ENCODE data around the gene CYB5R3.

Gene CYB5R3

GRCh38 chr22:42645938-42646568 is 3.1 kb downstream of the CYB5R3 start:
- DNase-seq (ENCODE audit: low read depth in 2 of 2, low spot score in 1 of 2) = no peak

- no peak for DNase-seq (ENCODE audit: low read depth in 2 of 2, low spot score in 1 of 2)
Observed at GRCh38 chr22:42645341-42645937, 3.8 kb downstream of the CYB5R3 start.

- no peak for DNase-seq (ENCODE audit: low read depth in 2 of 2, low spot score in 1 of 2)
Observed at GRCh38 chr22:42644422-42645340, 4.5 kb downstream of the CYB5R3 start.

GRCh38 chr22:42643634-42644421 is 5.4 kb downstream of the CYB5R3 start:
- DNase-seq (ENCODE audit: low read depth in 2 of 2, low spot score in 1 of 2) = no peak

DNA sequence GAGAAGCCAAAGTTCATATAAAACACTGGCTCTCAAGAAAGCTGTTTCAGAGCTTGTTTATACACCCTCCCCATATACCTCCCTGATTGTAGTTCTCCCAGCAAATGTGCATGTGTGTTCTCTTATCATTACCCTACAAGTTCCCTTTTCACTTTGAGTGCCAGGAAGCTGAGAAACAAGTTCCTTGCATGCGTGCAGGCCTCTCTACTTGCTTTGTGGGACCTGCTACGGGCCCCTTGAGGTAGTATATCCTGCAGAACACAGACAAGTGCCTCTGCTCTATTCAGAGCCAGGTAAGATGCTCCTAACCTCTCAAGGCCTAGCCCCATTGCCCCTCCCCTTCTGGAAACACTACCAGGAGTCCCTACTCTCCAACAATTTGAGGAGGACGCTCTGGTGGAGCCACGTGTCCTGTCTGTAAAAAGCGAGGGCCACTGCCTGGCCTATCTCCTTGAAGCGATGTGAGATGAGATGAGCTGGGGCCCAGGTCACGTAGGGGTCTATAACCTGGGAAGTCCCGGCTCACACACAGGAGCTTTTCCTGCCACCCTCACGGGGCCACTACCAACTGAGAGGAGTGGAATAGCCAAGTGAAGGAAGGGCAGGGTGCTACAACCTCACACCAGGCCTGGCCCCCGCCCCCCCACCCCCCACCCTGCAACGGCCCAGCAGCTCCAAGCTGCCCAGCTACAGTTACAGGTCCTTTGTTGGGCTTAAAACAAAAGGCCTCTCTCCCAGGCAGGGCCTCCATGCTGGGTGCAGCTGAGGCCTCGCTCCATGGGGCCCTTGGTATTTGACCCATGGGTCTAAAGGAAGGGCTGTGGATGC is 6.2 kb downstream of the CYB5R3 start:
- no peak for DNase-seq (ENCODE audit: low read depth in 2 of 2, low spot score in 1 of 2)

- no peak for DNase-seq (ENCODE audit: low read depth in 2 of 2, low spot score in 1 of 2)
Observed at GRCh38 chr22:42641801-42642413, 7.3 kb downstream of the CYB5R3 start.

GRCh38 chr22:42639541-42640241 is 9.5 kb downstream of the CYB5R3 start:
- no peak for DNase-seq (ENCODE audit: low read depth in 2 of 2, low spot score in 1 of 2)

GRCh38 chr22:42637555-42637954 is 11.6 kb downstream of the CYB5R3 start:
- DNase-seq (ENCODE audit: low read depth in 2 of 2, low spot score in 1 of 2) = no peak

DNA sequence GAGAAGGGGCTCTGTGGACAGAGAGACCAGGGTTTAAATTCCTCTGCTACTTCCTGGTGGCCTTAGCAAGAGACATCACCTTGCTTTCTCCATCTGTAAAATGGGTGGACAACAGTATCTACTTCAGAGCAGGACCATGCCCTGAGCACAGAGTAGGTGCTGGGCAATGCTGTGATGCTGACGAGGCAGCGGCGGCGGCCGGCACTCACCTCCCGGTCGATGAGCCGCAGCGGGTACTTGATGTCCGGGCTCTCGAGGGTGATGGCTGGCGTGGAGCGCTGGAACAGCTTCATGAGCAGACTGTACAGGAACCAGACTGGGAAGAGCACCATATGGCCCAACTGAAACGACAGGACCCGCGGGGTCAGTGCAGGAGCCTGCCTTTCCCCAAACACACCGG is 12.7 kb downstream of the CYB5R3 start:
- DNase-seq (ENCODE audit: low read depth in 2 of 2, low spot score in 1 of 2) = no peak

GRCh38 chr22:42635531-42635930 is 13.7 kb downstream of the CYB5R3 start:
- DNase-seq (ENCODE audit: low read depth in 2 of 2, low spot score in 1 of 2) = no peak

DNA sequence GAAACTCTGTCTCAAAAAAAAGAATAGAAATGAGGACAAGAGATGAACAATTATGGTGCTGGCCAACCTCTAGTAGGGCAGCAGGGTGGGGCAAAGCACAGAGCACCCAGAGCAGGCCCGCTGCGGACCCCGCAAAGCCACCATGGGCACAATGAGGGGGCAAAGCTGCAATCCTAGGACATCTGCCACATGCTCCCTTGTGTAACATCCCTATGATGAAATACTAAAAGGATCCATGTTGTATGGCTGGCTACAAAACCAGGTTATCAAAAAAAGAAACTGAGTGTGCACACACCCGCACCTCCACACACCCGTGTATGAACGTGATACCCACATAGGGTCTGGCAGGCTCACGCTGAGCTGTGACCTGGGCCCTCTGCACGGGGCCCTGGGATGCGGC is 16.2 kb downstream of the CYB5R3 start:
- DNase-seq (ENCODE audit: low read depth in 2 of 2, low spot score in 1 of 2) = no peak

GRCh38 chr22:42632096-42632495 is 17.1 kb downstream of the CYB5R3 start:
- DNase-seq (ENCODE audit: low read depth in 2 of 2, low spot score in 1 of 2) = no peak

DNA sequence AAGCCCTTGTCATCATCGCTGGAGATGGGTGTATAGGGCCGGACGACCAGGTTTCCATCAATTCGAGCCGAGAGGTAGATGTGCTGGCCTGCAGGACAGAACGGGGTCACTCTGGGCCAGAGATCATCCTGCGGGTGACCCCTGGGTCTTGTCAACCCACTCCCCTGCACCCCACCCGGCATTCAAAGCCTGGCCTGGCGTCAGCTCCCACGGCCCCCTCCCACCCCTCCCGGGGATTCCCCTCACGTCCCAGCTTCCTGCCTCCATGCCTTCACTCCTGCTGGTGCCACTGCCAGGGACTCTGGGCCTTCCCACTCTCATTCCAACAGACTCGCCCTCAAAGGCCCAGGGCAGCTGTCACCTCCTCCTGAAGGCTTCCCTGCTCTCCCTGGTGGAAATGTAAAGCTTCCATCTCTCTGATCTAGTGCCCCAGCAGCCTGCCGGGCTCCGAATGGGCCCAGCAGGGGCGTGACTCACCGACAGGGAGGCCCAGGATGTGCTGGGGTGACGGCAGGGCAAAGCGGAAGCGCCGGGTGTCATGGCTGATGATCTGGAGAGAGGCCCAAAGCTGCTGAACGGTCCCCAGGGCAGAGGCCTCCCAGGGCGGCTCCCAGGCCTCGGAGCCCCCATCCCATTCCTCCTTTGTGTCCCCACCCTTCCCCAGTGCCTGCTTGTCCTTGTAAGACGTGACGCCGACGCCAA is 18.1 kb downstream of the CYB5R3 start:
- DNase-seq (ENCODE audit: low read depth in 2 of 2, low spot score in 1 of 2) = no peak

GRCh38 chr22:42630211-42630610 is 19.0 kb downstream of the CYB5R3 start:
- DNase-seq (ENCODE audit: low read depth in 2 of 2, low spot score in 1 of 2) = no peak

DNA sequence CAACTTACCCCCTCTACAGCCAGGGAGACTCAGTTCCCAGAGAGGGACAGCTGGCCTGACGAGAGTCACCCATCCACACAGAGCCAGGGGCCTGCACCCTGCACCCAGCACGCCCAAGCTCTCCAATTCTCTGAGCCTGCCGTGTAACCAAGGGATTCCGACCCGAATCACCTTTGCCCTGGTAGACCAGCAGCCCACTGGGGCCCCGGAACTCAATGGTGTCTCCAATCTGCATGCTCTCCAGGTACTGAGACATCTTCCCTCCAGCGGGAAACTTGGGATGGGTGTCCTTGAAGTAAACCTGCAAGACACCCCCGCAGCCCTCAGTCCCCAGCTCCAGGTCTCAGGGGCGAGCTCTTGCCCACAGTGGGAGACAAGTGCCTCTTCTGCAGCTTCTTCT is 21.2 kb downstream of the CYB5R3 start:
- DNase-seq (ENCODE audit: low read depth in 2 of 2, low spot score in 1 of 2) = no peak

- no peak for DNase-seq (ENCODE audit: low read depth in 2 of 2, low spot score in 1 of 2)
Observed at GRCh38 chr22:42626951-42627625, 22.1 kb downstream of the CYB5R3 start.

DNA sequence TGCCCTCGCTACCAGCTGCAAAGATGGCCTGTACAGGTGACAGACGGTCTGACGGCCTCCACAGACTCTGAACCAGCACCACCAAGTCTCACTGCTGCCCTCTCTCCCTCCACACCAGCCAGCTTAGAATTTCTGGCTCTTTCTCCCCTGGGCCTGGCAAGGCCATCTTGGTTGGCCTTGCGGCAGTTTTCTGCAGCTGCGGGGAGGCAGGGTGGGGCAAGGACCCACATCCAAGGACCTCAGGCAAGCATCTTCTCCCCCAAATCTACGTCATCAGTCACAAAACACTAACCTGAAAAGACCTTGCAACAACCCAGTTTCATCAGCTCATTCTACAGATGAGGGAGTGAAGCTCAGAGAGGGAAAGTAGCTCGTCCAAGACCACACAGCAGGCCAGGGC is 22.8 kb downstream of the CYB5R3 start:
- no peak for DNase-seq (ENCODE audit: low read depth in 2 of 2, low spot score in 1 of 2)

GRCh38 chr22:42625416-42625815 is 23.8 kb downstream of the CYB5R3 start:
- DNase-seq (ENCODE audit: low read depth in 2 of 2, low spot score in 1 of 2) = no peak

Measured in stimulated activated CD8-positive, alpha-beta memory T cell treated with anti-CD3 and anti-CD28 coated beads, Interleukin-4, amount 100 ng/mL, for 4 hours (primary cell).